ENCODE data around the gene MYT1. TPM values are rescaled to one million over a fixed set of nuclear protein-coding genes. Genes with fewer than 3 reads are reported as not detected.

The MYT1 gene
- total RNA-seq, 1 experiment from 2014 or later: not detected

DNA sequence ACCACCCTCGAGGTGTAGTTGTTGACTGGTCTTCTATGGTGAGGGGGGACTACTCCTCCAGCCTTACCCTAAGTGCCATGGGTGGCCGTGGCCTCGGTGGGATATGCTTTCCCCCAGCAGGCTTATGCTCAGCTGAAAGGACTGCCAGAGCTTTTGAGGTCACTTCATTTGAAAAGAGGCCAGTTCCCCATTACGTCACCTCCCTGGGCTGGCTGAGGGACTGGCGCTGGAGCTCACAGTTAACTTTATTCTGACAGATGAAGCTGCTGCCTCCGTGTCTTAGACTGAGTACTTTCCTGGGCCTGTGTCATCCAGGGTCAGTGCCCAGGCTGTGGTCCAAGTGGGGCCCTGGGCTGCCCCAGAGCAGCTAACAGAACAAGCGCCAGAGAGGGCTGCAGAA is 48.5 kb downstream of the MYT1 start:
- DNase-seq (ENCODE audit: low read depth): no peak

DNA sequence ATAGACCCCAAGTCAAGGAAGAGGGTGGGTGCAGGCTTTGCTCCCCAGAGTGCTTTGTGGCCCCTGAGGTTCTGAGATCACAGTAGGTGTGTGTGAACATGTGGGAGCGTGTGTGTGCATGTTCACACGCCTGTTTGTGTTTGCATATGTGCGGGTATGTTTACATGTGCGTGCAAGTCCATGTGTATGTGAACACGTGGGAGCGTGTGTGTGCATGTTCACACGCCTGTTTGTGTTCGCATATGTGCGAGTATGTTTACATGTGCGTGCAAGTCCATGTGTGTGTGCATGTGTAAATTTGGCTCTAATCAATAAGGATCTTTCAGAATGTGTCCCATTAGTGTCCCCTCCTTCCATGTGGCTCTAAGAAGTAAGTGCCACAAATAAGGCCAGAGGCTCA is 49.9 kb downstream of the MYT1 start:
- DNase-seq (ENCODE audit: low read depth): no peak

GRCh38 chr20:64214952-64215351 is 50.7 kb downstream of the MYT1 start:
- DNase-seq (ENCODE audit: low read depth): no peak

DNA sequence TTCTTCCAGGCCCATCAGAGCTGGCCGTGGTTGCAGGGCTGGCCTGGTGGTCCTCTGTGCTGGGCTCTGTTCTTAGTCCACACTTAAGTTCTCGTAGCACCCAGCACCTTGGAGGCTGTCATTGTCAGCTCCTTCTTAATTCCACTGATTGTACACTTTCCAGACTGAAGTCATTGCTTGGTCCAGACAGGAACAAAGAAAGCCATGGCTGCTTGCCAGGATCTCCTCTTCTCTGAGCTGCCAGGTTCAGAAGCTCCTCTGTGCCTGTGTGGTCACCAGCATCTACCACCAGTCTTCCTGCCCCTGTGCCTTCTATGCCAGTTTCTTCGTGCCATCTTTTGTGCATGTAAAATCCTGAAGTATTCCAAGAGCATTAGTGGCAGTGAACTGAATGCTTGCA is 51.8 kb downstream of the MYT1 start:
- DNase-seq (ENCODE audit: low read depth): no peak

DNA sequence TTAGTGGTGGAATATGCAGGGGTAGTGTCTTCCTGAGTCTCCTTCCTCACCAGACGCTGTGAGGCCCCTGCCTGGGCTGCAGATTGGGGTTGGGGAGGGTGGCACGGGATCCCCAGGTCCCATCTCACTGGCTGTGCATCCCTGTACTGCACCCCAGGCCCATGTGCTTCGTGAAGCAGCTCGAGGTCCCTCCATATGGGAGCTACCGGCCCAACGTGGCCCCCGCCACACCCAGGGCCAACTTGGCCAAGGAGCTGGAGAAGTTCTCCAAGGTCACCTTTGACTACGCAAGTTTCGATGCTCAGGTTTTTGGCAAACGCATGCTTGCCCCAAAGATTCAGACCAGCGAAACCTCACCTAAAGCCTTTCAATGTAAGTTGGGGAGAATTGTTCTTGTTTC is 52.7 kb downstream of the MYT1 start:
- DNase-seq (ENCODE audit: low read depth): no peak

DNA sequence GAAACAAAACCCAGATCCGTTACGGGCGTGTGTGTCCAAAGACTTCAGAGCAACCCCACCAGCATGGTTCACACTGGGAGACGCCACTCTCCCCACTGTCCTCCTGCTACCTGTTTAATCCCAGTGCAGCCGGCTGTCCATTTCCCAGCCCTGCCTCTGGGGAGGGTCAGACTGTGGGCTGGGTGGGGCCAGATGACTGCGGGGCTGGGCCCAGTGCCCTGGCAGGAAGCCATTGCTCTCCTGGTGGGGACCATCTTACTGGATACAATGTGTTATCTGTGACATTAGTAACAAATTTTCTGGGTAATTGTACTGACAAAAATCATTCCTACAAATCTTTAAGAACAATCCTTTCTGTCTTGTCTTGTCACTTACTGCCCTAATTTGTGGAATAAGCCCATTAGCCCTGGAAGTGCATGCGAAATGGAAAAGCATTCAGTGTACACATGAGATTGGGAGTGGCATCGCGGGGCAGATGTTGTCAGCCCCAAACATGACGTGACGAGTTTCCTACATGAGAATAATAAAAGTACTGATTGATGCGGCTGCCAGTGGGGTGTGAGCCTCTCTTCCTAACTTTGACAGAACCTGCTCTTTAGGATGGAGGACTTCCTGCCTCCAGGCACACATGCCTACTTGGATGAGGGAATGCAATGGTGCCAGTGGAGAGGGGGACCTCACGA is 53.4 kb downstream of the MYT1 start:
- DNase-seq (ENCODE audit: low read depth): no peak

- peak; percentile 27 for DNase-seq (ENCODE audit: low read depth)
Observed at GRCh38 chr20:64219202-64219601, 55.0 kb downstream of the MYT1 start.

DNA sequence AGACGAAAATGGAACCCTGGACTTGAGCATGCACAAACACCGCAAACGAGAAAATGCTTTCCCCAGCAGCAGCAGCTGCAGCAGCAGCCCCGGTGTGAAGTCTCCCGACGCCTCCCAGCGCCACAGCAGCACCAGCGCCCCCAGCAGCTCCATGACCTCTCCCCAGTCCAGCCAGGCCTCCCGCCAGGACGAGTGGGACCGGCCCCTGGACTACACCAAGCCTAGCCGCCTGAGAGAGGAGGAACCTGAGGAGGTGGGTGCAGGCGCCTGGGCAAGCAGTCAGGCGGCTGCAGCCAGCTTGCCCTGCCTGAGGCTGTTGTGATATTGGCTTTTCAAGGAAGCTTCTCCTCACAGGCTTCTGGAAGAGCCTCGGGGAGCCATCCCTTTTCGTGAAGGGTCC is 55.5 kb downstream of the MYT1 start:
- no peak for DNase-seq (ENCODE audit: low read depth)

GRCh38 chr20:64220420-64220819 is 56.2 kb downstream of the MYT1 start:
- DNase-seq (ENCODE audit: low read depth): no peak

DNA sequence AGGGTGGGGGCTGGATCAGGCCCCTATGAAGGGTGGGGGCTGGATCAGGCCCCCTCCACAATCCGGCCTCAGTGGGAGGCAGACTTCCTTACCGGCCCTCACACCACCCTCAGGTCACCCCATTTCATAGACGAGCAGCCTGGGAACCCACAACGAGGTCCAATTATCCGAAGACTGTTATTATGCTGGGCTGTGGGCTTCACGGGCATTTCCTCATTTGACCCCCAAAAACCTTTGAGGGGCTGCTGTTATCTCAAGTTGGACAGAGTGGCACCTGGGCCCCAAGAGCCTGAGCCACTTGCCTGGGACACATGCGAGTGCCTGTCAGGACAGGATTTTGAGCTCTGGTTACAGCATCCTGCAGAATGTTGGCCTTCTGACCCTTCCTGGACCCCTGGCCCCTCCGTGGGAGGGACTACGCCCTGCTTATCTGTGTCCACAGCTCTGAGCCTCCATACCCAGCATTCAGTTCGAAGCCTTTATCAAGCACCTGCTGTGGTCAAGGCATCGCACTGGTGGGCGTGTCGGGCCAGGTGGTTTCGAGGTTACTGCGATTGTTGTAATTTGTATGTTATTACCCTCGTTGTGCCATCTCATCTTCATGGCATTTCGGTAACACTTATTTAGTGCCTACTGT is 56.8 kb downstream of the MYT1 start:
- DNase-seq (ENCODE audit: low read depth): no peak

- DNase-seq (ENCODE audit: low read depth): peak; percentile 24
Observed at GRCh38 chr20:64222291-64222735, 58.1 kb downstream of the MYT1 start.

- DNase-seq (ENCODE audit: low read depth): no peak
Observed at GRCh38 chr20:64222851-64223525, 58.7 kb downstream of the MYT1 start.

DNA sequence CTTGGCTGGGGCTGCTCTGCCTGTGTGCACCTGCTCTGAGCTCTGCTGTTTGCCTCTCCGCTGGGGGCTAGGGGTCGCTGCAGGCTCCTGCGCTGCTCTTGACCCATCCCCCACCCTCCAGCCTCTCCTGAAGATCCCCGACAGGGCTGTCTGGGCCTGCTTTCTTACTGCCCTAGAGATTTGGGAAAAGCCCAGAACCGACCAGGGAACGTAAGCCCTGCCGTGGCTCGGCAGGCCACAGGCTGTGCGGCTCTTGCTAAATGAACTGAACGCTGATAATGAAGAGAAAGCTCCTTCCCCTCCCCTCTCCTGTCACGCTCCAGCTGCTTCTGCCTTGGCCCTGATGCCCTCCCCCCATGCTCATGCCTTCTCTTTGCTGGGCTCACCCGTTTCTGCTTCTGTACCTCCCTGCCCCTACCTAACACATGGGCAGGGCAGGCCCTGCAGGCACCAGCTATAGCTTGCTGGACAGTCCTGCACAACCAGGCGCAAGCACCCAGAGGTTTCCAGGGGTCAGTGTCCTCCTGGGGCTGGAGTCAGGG is 59.3 kb downstream of the MYT1 start:
- DNase-seq (ENCODE audit: low read depth): no peak

DNA sequence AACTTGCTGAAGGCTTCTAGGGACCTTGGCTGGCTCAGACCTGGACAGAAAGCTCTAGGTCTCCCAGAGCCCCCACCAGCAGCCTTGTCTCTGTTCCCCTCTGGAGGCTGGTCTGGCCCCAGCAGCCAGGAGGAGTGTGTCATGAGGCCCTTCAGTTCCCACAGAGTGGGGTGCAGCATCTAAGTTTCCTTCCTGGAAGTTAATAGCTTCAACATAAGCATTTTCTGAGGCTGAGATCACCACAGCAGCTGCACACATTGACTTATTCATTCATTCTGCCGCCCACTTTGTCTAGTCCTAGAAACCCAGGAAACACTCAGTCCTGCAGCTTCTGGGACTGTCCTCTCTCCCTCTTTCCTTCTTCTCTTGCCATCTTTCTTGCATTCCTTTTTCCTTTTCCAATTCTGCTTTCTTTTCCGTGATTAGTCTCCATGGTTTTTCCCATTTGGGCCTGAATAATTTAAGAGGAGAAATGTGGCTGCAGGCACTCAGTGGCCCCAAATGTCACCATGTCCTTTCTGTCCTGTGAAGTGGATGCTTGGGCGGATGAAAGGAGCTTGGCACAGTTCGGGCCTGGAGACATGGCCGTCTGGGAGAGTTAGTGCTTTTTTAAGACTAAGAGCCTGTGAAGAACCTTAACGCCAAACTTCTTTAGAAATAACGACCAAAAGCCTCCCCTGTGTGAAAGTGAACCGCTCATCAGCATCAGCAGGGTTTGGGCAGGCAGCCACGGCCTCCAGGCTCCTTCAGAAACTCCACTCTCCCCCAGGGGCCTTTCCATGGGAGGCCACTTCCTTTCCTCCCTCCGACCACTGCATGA is 60.3 kb downstream of the MYT1 start:
- DNase-seq (ENCODE audit: low read depth): peak; percentile 74

DNA sequence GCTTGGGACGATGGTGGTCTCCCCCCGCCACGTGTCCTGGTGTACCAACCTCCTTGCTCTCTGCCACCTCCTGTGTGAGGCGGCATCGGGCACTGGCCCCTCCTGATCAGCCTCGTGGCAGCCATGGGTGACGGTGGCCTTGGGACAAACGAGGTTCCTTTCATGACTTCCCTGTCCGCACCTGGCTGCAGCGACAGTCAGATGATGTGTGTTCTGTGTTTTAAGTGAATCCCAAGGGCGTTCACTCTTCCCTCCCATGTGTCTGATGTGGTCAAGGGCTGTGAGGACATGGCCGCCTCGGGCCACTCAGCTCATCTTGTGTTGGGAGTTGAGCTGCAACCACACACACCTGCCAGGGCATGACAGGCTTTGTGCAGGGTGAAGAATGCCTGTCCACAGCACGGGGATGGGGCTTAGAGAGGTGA is 60.9 kb downstream of the MYT1 start:
- DNase-seq (ENCODE audit: low read depth): no peak

- no peak for DNase-seq (ENCODE audit: low read depth)
Observed at GRCh38 chr20:64225828-64226598, 61.8 kb downstream of the MYT1 start.

DNA sequence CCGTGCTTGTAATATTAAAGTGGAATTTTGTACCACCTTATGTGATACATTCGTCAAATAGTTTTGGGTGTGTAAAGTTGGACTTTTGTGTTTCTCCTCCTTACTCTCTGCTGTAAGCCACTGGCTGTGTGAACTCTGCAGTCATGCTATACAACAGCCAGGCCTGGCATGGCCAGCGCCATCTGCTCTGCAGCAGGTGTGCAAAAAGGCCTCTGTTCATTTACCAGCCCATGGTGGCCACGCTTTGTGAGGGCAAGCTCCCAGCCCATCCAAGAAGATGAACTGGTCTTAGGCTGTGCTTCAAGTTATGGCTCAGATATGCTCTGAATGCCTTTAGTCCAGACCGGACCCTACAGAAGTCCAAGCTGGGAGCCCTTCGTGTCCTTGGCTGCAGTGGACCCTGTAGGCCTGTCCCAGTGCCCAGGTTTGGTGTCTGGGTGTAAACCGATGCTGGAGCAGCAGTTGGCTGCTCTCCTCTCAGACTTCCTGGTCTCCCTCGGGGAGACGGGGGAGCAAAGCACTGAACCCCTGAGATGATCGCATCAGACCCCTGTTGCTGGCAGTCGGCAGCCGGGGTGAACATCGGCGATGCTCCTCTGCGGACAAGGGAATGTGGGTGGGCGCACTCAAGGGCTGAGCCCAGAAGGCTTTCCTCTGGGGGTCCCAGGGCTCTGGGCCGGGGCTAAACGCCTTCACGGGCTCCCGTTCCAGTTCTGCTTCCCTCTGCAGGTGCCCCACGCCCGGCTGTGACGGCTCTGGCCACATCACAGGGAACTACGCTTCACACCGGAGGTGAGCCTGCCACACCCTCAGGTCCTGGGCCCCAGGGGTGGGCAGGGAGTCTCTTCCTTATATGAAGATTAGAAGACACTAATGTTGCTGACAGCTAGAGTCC is 62.7 kb downstream of the MYT1 start:
- no peak for DNase-seq (ENCODE audit: low read depth)

DNA sequence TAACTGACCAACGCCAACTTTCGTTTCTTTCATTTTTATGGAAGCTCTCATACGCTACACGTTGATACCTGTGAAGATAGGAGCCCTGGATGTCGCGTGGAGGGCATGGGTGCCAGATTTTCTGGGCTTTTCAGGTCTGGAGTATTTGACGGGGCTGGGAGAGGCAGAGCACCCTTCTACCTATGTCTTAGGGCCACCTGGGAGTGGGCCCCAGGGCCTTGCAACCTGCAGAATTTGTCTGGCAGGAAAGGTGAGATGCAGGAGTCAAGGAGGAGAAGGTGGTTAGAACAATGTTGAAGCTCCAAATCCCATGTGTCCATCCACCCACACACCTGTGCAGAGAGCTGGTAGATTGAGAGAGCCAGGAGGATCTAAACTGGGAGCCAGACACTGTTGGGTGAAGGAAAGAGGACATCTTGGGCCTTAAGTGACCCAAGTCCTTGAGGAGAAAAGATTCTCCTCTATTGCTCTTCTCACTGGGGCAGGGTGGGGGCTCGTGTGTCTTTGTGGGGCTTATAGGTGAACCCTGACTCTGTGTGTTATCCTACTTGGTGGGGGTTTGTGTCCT is 63.9 kb downstream of the MYT1 start:
- no peak for DNase-seq (ENCODE audit: low read depth)

GRCh38 chr20:64228751-64229506 is 64.7 kb downstream of the MYT1 start:
- DNase-seq (ENCODE audit: low read depth): no peak
